Activated effector memory CD4-positive, alpha-beta T cell treated with Interleukin-2 at 50 U/mL for 16 hours (primary cell): ENCODE measurements around the gene BANP.
"Not testable (repeated sequence)": the region's sequence is repeated elsewhere in the genome, so short reads cannot be mapped to it uniquely, and the experiment has no call there.

Source experiments
- DNase-seq: peaks from one replicate; pipeline ENCODE4 v3.0.0-alpha.2; 2020

Gene BANP

DNA sequence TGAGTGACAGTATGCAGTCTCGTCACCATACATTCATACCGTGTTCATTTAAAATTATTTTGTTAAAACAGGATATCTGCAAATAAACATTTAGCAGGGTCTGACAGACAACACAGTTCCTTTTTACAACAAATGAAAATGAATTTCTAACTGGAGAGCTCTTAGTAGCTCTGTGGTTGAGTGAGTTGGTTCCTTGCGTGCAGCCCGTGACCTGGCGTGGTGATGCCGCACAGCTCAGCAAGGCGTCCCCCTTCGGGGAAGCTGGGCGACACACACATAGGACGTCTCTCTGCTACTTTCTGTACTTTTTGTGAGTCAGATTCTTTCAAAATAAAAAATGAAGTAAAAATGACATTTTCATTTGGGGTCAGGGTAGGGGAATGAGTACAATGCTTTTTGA lies 86.1 kb downstream of the BANP start:
- not testable (repeated sequence) for DNase-seq

DNA sequence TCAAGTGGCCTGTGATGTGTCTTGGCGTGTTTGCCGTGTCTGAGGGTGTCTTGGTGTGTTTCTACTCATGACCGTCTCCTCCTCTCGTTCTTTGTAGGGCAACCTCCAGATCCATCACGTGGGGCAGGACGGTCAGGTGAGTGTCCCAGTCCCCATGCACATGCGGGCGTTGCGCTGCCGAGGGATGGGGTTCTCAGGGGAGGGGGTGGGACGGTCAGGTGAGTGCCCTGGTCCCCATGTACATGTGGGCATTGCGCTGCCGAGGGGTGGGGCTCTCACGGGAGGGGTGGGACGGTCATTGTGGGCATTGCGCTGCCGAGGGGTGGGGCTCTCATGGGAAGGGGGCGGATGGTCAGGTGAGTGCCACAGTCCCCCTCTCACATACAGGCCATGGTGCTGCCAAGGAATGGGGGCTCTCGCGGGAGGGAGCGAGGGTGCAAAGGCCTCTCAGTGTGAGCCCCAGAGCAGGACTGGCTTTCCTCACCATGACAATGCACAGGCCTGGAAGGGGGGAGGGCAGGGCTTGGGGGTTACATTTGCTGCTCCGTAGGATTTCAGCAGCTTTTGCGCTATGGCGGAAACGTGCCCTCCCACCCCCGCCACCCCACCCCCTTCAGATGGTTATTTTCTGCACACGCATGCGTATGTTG lies 86.8 kb downstream of the BANP start:
- DNase-seq: not testable (repeated sequence)

DNA sequence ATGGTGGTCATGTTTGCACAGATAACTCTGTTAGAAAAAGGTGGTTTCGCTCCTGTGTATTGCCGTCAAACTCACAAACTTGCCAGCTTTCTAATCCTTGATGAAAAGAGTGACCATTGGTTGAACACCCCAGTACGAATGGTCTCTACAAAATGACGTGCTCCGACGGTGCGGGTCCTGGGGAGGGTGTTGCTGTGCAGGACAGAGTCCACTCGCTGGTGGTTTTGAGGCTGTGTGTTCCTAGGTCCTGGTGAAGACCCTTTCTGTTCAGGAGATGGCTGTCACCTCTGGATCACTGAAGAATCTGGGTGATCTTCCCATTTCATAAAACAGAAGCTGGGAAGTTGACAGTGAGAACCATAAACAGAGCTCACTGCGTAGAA lies 87.3 kb downstream of the BANP start:
- DNase-seq: not testable (repeated sequence)

DNA sequence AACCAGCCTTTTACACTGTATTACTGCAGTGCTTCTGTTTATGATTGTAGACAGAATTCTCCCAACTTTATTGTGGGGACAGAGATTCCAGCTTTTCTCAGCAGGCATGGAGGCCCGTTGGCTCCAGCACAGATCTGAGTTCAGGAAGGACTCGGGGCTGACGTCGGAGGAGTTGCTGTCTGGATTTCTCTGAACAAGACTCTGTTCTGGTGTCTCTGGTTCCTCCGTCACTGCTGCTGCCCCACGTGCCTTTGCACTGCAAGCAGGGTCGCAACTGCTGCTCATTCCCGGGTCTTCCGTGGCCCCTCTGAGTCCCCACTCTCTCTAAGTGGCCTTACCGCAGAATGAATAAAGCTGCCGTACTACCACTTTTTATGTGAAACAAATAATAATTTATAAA lies 88.4 kb downstream of the BANP start:
- DNase-seq: no peak

DNA sequence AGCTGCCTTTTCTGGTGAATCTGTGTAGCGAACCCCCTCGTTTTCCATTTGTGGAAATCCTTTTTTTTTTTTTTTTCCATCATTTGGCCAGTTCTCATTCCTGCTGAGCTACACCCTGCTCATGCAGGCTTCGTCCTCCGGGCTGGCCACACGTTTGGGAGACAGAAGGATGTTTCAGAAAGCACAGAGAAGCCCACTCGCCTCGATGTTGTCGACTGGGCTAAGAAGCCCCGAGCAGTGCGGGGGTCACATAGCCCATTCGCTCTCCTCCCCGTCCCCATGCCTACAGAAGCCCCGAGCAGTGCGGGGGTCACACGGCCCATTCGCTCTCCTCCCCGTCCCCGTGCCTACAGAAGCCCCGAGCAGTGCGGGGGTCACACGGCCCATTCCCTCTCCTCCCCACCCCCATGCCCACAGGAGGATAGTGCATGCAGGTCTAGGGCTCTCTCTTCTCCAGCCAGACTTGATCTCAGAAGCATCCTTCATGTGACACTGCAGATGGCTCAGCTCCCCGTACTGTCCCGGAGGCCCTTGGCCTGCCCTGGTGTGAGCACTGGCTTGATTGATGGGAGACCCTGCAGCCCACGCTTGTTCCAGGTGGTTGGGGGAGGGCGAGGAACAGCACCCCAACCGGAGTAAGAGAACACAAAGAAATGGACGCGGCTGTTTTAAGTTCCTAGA lies 89.1 kb downstream of the BANP start:
- not testable (repeated sequence) for DNase-seq

DNA sequence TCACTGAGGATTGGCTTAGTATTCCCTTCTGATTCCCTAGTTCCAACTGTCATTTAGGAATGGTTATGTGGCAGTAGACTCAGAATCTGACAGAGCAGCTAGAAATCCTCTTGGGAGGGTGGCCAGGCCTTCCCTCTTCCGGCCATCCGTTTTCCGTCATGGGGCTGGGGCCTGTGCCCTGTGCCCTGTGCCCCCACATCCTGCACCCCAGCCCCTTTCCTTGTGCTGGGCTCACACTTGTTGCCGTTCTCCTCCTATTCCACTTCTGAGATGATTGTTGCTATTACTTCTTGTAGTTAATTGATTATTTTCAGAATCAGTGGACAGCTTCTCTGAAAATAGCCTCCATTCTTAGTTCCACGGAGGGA lies 89.6 kb downstream of the BANP start:
- DNase-seq: not testable (repeated sequence)

DNA sequence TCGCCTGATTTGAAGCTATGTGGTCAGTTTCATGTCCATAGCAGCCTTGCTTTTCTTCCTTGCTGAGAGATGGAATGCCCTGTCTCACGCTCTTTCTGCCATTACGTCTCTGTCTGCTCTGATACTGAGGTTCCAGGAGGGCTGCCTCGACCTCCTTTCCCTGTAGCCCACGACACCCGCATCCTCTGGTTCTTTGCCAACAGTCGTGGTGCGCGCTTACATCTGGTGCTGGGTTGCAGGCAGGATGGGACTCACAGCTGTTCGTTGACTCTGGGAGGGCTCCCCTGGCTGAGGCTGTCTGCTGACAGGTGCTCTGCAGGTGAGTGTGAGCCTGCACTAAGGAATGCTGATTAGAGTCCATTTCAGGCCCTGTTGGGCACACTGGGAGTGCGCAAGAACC lies 90.3 kb downstream of the BANP start:
- DNase-seq: not testable (repeated sequence)

DNA sequence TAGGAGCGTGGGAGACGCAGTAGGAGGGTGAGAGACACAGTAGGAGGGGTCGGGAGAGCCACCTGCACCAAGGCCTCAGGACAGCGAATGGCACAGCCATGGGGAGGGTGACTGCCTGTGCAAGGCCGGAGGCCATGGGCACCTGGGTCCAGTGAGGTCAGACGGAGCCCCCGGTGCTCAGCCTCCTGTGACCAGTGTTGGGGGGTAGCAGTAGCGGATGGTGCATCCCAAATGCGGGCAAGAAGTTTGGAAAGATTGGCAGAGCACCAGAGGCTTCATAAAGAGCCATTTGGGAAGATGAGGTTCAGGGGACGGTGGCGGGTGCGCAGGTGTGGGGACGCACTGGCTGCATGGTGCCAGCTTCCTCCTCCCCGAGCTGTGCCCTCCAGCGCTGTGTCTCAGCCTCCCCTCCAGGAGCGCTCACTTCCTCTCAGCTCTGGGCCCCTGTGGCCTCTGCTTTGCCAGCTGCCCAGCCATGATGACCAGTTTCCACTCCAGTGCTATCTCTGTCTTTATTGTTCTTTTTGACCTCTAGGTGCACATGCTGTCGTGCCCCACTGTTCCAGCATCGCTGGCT lies 90.8 kb downstream of the BANP start:
- DNase-seq: not testable (repeated sequence)

DNA sequence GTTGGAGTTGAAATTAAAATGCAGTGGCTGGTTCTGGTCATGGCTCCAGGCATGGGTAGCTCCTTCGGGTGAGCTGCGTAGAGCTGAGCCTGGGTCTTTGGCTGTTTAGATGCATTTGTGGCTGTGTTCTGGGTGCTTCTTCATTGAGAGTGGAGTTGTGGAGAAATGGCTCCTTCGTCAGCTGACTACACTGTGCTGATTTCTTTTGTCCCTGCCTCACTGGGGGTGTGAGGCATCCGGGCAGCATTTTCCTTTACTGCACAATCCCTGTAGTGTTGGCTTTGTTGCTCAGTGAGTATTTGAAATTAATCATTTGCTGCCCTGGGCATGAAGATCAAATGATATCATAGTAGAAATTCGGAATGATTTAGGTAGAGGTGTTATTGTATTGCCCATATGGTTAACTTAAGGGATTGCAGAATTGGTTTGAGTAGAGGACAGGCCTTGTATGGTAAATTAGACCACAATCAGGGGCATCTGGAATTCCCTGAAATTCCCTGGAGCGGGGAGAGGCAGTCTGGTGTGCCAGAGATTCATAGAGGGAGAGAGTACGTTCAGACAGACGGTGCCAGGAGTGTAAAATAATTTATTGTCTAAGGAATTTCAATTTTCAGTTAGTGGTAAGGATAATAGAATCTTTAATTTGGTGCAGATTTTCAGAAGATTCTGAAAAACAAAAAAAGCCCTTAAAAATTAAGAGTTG lies 92.1 kb downstream of the BANP start:
- not testable (repeated sequence) for DNase-seq

DNA sequence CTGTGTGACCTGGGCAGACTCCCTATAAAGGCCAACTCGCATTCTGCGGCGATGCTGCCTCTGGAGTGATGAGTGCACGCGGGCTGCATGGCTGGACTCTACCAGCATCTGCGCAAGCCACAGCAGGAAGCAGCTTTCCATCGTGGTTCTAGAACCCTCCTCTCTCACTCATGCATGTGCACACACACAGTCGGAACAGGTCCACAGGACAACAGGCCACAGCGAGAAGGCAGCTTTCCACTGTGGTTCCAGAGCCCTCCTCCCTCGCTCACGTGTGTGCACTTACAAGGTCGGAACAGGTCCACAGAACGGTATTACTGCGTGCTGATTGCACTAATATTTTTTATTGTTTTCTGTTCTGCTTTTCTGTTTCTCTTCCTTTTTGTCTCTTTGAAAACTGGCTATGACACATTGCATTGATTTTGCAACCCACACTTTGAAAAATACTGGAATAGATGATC lies 92.9 kb downstream of the BANP start:
- not testable (repeated sequence) for DNase-seq

DNA sequence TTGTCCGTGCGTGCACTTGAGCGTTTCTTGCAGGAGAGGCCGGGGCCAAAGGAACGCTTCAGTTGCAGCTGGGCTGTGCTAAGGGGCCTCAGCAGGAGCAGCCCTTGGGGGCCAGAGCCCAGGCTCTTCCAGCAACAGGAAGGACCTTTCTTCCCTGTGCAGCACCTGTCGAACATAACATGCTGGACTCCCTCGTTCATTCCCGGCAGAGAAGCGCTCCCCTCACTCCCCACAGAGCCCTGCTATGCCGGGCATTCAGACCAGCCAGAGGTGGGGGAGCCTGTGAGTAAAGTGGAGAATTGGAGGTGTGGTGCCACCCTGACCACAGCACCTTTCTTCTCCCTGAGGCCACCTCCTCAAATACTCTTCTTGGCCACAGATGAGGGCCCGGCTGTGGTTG lies 94.1 kb downstream of the BANP start:
- not testable (repeated sequence) for DNase-seq

DNA sequence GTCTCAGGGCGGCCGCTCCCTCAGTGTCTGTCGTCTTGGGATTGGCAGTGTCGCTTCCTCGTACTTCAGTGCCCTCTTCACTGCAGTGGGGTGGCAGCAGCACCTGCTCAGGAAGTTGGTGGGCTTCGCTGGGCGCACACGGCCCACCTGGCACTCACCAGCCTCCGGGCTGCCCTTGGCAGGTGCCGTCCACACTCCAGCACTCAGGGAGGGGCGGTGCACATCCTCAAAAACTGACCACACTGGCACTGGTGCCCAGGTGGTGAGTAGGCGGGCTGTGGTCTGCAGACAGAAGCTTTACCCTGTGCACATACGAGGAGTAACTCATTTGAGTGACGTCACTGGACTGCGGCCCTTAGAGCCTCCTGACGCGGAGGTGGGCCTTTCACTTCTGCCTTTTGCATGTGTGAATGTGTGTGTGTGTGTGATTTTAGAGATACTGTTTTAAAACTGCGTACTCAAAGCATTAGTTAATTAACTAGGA lies 94.6 kb downstream of the BANP start:
- DNase-seq: no peak

DNA sequence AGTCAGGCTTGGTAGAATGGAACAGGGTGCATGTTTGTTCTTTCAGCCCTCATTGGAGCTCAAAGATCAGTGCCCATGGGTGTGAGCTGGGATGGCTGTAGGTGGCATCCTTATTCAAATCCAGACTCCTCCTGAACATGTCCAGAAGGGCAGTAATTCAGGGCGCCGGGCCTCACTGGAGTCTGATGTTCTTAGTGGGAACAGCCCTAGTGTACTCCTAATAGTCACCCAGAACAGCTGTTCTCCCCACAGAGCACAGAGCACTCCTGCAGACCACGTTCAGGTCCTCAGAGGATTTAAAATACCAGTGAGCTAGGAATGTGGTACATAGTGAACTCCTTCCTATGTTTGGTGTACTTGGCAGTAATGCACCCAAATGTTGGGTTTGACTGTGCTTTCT lies 96.2 kb downstream of the BANP start:
- DNase-seq: no peak

DNA sequence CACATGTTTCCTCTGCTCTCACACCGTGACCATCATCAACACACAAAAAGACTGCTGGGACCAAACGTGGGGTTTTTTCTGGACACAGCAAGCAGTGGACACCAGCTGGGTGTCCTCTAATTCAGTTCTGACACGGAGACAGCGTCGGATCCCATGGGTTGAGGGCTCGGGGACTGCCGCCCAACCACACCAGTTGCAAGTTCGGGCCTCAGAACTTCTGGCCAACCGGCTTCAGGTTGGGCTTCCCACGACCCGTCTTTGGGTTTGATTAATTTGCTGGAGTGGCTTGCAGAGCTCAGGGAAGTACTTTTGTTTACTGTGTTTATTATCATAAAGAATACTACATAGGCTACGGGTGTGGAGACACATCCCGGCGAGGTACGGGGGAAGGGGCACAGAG lies 97.8 kb downstream of the BANP start:
- DNase-seq: no peak

DNA sequence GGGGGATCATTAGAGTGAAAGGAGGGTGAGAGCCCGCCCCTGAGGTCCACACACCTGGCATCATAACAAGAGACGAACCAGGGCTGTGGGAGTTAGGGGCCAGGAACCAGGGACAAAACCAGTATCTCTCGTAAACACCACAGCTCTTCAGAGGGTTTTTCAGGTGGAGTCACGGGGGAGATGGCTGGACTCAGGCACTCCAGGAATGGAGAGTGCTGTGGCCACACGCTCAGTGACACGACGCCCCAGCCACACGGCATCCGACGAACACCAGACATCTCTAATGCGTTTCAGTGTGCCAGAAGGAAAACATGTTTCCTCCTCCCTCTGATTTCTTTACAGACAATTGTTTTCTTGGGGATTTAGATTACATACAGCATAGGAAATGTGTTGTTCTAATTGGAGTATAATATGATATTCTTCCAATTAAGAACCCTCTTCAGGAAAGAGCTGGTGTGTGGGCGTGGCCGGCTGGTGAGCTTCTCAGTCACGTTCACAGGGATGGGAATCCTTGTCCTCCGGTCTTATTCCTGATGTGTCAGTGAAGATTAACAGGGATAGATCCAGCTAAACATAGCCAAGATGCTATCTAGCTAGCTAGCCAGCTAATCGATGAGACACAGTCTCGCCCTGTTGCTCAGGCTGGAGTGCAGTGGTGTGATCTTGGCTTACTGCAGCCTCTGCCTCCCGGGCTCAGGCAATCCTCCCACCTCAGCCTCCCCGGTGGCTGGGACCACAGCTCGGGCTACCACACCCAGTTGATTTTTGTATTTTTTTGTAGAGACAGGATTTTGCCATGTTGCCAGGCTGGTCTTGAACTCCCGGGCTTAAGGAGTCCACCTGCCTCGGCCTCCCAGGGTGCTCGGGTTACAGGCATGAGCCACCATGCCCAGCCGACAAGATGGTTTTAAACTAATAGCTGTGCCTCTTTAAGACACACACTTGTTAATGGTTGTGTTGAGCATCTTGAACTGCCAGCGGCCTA lies 98.6 kb downstream of the BANP start:
- DNase-seq: no peak

DNA sequence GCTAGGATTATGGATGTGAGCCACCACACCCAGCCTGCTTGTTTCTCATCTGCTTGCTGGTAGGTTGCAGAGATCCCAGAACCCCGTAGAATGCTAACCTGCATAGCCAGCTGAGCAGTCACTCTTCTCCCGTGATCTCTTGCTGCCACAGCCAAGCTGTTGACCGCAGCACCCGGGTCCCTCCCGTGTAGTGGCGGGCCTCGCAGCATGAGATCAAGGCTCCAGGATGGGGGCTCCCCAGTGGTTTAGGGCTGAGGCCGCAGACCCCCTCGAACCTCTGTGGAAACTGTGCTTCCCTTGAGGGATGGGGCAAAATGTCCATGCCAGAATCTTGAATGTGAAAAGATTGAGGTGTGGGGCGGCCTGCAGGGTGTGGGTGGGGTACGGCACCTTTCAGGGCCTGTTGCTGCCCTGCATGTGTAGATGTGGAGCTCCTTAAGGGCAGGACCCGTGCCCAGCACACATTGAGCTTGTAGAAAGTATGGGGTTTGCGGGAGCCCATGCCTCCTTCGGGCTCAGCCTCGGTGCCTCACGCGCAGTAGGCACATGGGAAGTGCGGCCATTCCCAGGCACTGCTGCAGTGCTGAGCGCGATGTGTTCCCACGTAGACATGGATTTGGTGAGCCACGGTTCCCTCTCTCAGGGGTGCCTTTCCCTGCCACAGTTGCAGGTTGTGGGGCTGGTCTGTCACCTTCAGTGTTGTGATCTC lies 99.9 kb downstream of the BANP start:
- no peak for DNase-seq

DNA sequence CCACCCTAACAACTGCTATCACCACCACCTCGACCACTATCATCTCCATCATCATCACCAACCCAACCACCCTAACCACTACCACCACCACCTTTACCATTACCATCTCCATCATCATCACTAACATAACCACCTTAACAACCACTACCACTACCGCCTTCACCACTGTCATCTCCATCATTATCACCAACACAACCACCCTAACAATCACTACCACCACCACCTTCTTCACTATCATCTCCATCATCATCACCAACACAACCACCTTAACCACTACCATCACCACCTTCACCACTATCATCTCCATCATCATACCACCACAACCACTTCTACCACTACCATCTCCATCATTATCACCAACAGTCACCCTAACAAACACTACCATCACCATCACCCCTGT lies 101.4 kb downstream of the BANP start:
- no peak for DNase-seq

DNA sequence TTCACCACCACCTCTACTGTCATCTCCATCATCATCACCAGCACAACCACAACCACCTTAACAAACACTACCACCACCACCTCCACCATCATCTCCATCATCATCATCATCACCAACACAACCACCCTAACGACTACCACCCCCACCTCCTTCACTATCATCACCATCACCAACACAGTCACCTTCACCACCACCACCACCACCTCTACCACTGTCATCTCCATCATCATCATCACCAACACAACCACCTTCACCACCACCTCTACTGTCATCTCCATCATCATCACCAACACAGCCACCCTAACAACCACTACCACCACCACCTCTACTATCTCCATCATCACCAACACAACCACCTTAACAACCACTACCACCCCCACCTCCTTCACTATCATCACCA lies 102.2 kb downstream of the BANP start:
- DNase-seq: not testable (repeated sequence)

DNA sequence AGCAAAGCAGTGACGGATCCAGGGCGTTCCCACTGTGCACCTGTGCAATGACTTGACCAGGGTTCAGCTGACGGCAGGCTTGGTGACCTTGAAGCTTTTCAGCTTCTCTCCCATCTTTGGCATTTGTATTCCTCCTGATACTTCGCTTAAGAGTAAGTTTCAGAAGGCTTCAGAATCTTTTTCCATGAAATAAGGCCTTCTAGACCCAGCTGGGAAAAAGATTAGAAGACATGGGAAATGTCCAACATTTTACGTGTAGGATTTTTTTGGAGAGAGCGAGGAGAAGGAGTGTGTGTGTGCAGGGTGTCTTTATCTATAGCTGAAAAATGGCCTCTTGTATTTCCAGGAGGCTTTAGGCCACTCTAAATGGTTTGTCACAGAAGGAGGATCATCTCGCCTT lies 104.1 kb downstream of the BANP start:
- DNase-seq: no peak

DNA sequence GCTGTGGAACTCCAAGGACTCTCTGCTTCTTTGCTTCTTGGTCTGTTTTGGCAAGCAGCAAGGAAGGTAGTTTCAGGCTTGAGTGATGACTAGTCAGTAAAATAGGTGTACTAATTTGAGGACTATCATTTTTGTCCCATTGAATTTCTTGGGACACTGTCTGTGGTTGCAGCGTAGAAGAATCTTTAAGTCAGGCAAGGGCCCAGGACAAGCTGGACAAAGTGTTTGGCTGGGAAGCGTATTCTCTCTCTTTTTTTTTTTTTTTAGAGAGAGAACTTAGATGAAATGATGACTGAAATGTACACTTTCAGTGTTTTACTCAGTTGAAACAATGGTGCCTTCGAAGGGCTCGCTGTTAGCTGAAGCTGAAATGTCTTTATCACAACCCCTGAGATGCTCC lies 105.0 kb downstream of the BANP start:
- no peak for DNase-seq

DNA sequence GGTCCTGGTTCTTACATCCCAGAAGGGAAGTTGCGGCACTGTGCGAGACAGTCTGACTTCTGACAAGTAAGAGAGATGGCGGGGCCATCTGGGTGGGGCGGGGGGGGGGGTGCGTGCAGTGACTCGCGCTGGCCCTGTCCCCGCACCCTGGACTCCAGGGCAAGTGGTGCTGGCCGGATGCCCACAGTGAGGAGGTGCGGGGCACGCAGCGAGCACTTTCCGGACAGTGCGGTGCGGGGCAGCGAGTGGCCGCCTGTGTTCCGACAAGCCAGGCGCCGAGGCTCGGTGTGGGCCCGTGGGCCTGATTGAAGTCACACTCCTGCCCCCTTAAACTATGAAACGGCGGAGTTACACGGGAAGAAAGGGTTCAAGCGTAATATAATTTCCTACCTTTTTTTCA lies 106.4 kb downstream of the BANP start:
- no peak for DNase-seq

DNA sequence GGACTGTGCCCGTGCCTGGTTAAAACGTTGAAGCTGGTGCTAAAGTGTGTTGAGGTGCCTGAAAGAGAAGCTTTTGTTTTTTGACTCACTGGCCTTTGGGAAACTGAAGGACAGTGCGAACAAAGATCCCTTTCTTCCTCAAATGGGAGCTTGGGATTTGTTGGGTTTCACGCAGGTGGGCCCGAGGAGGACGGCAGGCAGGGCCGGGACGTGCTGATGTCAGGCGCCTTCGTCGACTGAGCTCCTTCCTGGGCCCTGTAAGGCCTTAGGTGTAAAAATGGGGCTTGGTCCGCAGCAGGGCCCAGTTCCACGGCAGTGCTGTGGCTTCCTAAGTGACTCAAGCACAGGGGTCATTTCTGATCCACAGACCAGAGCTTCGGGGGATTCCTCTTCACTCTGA lies 106.9 kb downstream of the BANP start:
- DNase-seq: no peak
